GM21723 (cell line): Measurements from ENCODE around the gene TANGO6.

Experiments
- ATAC-seq: cut with Tn5 transposase; IDR thresholded peaks from one replicate; pipeline ENCODE4 v1.9.1; 2021; ENCODE audit warnings: mild to moderate bottlenecking, moderate library complexity; ENCODE audit not compliant: unreplicated experiment

The TANGO6 gene

GRCh38 chr16:68907297-68907696 is 64.0 kb downstream of the TANGO6 start:
- no peak for ATAC-seq

- no peak for ATAC-seq
Measured at GRCh38 chr16:68907781-68908181, 64.5 kb downstream of the TANGO6 start.

- no peak for ATAC-seq
Measured at GRCh38 chr16:68909099-68909733, 65.9 kb downstream of the TANGO6 start.

- ATAC-seq = no peak
Measured at GRCh38 chr16:68910051-68910450, 66.7 kb downstream of the TANGO6 start.

- ATAC-seq = no peak
Measured at GRCh38 chr16:68915589-68915988, 72.3 kb downstream of the TANGO6 start.

- no peak for ATAC-seq
Measured at GRCh38 chr16:68917541-68917940, 74.2 kb downstream of the TANGO6 start.

- no peak for ATAC-seq
Measured at GRCh38 chr16:68920349-68920748, 77.0 kb downstream of the TANGO6 start.

- ATAC-seq = no peak
Measured at GRCh38 chr16:68921637-68922036, 78.3 kb downstream of the TANGO6 start.

GRCh38 chr16:68923116-68923515 is 79.8 kb downstream of the TANGO6 start:
- no peak for ATAC-seq

- no peak for ATAC-seq
Measured at GRCh38 chr16:68927018-68927417, 83.7 kb downstream of the TANGO6 start.

GRCh38 chr16:68931196-68931595 is 87.9 kb downstream of the TANGO6 start:
- ATAC-seq = no peak

- ATAC-seq = no peak
Measured at GRCh38 chr16:68934402-68934801, 91.1 kb downstream of the TANGO6 start.

- ATAC-seq = no peak
Measured at GRCh38 chr16:68935008-68935407, 91.7 kb downstream of the TANGO6 start.

GRCh38 chr16:68936736-68937631 is 93.7 kb downstream of the TANGO6 start:
- no peak for ATAC-seq

GRCh38 chr16:68939692-68940320 is 96.5 kb downstream of the TANGO6 start:
- ATAC-seq = no peak

GRCh38 chr16:68940816-68941215 is 97.5 kb downstream of the TANGO6 start:
- ATAC-seq = no peak

- no peak for ATAC-seq
Measured at GRCh38 chr16:68943961-68944360, 100.6 kb downstream of the TANGO6 start.

GRCh38 chr16:68948230-68948910 is 105.0 kb downstream of the TANGO6 start:
- ATAC-seq = no peak

GRCh38 chr16:68951991-68952877 is 108.9 kb downstream of the TANGO6 start:
- no peak for ATAC-seq

GRCh38 chr16:68954911-68955635 is 111.7 kb downstream of the TANGO6 start:
- no peak for ATAC-seq
